Retinal pigment epithelial cell (primary cell): ENCODE measurements around the gene PSTPIP2.

ENCODE experiments used
- DNase-seq: peaks from one replicate; pipeline ENCODE4 v3.0.0-alpha.2; 2010; ENCODE audit warnings: low read depth
- H3K4me3 ChIP-seq: 2 replicates; pipeline ENCODE4 v1.5.1; 2011; ENCODE audit warnings: mild to moderate bottlenecking, low read length, control low read depth, moderate library complexity
- CTCF ChIP-seq: conservative IDR thresholded peaks from 2 replicates; pipeline ENCODE4 v1.5.1; 2011; ENCODE audit warnings: low read depth, low read length, control low read depth, inconsistent platforms

Gene PSTPIP2

GRCh38 chr18:46070232-46070631 lies 1.8 kb downstream of the PSTPIP2 start:
- DNase-seq = no peak
- no peak for TF ChIP-seq CTCF
- H3K4me3 ChIP-seq = no peak overlapping the region

GRCh38 chr18:46069524-46069923 lies 2.5 kb downstream of the PSTPIP2 start:
- H3K4me3 ChIP-seq = no peak overlapping the region
- TF ChIP-seq CTCF = no peak
- no peak for DNase-seq

GRCh38 chr18:46068763-46069162 lies 3.3 kb downstream of the PSTPIP2 start:
- DNase-seq = no peak
- H3K4me3 ChIP-seq = no peak overlapping the region
- no peak for TF ChIP-seq CTCF

DNA sequence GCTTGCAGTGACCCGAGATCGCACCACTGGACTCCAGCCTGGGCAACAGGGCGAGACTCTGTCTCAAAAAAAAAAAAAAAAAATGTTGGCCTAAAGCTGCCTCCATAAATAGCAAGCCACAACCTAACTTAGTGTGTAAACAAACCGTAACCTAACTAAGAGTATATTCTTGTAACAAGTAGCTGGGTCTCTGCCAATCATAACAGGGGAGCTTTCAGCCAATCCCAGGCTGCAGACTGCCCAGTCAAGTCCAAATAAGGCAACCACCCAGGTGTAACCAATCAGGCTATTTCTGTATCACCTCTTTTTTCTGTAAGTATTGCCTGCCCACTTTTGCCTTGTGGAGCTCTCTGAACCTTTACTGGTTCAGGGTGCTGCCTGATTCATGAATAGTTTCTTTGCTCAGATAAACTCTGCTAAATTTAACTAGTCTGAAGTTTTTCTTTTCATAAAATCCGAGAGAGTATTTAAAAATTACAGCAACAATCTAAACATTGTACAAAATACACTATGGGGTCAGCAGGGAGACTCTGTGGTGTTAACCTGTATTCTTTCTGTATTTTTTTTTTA lies 4.5 kb downstream of the PSTPIP2 start:
- no peak overlapping the region for H3K4me3 ChIP-seq
- no peak for TF ChIP-seq CTCF
- no peak for DNase-seq

GRCh38 chr18:46062781-46063180 lies 9.3 kb downstream of the PSTPIP2 start:
- DNase-seq = no peak
- no peak for TF ChIP-seq CTCF
- no peak overlapping the region for H3K4me3 ChIP-seq

GRCh38 chr18:46061796-46062195 lies 10.3 kb downstream of the PSTPIP2 start:
- no peak for TF ChIP-seq CTCF
- DNase-seq = no peak
- H3K4me3 ChIP-seq = no peak overlapping the region

- no peak for TF ChIP-seq CTCF
- no peak for DNase-seq
- no peak overlapping the region for H3K4me3 ChIP-seq
Measured at GRCh38 chr18:46061387-46061786, 10.7 kb downstream of the PSTPIP2 start.
